Colon (tissue), 2 donors: ENCODE measurements around the gene ANKRD23.
"Not testable (repeated sequence)": the region's sequence is repeated elsewhere in the genome, so short reads cannot be mapped to it uniquely, and the experiment has no call there.

Source experiments
- FAIRE-seq: peaks from 2 replicates; lab custom pipeline; 2012; peaks lifted over from hg19 to GRCh38; lab: Jason Lieb, UNC
- donor health status: control.
- donor health status: control.

ANKRD23 gene

DNA sequence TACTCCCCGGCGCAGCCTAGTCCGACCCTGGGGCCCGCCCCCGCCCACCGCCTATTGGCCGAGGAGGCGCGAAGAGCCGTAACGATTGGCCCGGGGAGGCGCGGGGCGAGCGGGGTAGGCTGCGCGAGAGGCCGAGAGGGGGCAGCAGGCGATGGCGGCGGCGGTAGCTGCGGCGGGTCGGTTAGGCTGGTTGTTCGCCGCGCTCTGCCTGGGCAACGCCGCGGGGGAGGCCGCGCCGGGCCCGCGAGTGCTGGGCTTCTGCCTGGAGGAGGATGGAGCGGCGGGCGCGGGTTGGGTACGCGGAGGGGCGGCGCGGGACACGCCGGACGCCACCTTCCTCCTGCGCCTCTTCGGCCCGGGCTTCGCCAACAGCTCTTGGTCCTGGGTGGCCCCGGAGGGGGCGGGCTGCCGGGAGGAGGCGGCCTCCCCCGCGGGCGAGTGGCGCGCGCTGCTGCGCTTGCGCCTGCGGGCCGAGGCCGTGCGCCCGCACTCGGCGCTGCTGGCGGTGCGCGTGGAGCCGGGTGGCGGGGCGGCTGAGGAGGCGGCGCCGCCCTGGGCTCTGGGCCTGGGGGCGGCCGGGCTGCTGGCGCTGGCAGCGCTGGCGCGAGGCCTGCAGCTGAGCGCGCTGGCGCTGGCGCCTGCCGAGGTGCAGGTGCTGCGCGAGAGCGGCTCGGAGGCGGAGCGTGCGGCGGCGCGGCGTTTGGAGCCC is 27.5 kb downstream of the ANKRD23 start, which contains the start of gene CNNM3:
Gene CNNM3 (plus strand): TSS at position 142 of the 709 bp plus-strand sequence. CDS start 10 bp downstream, at position 152.
- FAIRE-seq, result no peak

DNA sequence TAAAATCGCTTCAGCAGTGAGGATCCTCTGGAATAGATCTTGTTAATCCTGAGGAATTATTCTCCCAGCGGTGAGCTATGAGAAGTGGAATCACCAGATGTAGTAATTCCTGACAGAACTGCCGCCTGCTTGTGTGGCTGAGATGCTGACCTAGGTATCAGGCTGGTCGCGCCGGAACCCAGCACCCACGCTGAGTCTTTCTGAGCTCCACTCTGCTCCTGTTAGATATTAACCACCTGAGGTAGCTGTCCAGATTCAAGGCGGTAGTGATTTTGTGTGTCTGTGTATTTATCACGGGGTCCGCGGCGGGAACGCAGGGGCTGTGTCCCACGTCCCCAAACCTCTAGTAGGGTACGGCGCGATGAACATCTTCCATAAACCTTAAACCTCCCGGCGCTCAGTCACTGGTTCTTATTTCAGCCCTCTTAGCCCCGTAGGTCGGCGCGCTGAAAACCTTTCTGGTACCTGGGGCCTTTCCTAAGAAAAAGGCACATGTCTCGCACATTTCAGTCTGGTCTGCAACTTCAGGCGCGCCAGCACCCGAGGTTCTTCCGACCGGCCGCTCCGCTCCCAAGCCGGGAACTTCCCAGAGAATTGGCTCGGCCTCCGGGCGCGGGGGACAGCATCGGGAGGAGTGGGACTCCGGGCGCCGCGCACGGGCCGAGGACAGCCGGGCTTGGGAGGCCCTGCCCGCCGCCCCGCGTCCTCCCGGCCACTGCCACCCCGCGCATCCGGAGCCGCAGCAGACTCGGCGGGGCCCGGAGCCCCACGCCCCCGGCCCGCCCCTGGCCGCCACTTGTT is 28.3 kb downstream of the ANKRD23 start:
- no peak for FAIRE-seq

DNA sequence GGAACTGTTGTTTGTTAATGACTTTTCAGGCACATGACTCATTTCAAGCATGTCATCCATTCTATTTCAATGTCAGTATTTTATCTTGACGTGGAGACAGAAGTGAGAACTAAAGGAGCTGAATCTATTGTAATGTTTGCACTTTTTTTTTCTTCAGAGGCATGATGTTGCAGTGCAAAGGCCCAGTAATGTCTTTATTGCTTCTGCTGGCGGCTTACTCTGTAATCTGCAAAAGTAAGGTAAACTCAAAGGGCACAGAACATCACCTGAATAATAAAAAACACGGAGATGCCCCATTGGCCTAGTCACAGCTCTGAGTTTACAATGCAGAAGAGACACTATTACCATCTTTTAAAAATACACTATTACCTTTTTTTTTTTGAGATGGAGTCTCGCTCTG is 30.2 kb downstream of the ANKRD23 start:
- FAIRE-seq, result no peak

DNA sequence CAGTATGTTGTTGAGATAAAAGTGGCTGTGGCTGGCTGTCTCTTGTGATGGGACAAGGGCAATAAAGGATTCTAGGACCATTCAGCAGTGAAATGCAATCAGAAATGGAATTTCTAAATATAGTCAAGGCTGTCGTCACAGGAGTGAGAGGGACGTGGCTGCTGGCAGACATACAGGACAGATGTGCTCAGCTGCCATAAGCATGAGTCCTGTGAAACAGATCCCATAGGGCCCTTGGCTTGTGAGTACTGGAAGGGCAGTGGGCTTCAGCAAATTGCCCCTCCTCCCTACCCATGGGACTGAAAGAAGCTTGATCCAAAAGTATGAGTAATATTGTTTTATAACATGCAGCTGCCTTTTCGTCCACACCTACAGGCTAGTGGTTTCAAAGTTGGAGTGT is 31.9 kb downstream of the ANKRD23 start:
- FAIRE-seq, result no peak

DNA sequence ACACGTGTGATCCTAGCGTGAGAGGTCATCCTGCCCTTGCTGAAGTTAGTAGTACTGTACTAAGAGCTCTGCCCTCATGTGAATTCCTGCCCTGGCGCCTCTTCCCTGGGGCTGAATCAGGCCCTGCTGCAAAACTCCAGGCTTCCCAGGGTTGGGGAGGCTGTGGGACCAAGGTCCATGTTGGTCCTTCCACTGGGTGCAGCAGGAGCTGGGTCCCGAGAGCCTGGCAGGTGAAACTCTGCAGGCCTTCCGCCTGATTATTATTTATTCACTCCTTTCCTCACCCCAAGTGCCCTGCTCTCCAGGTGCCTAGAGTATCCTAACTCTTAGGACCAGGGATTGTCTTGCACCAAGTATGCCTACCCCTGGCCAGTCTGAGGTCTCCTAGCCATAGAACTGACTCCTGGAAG is 33.0 kb downstream of the ANKRD23 start:
- FAIRE-seq, result no peak

DNA sequence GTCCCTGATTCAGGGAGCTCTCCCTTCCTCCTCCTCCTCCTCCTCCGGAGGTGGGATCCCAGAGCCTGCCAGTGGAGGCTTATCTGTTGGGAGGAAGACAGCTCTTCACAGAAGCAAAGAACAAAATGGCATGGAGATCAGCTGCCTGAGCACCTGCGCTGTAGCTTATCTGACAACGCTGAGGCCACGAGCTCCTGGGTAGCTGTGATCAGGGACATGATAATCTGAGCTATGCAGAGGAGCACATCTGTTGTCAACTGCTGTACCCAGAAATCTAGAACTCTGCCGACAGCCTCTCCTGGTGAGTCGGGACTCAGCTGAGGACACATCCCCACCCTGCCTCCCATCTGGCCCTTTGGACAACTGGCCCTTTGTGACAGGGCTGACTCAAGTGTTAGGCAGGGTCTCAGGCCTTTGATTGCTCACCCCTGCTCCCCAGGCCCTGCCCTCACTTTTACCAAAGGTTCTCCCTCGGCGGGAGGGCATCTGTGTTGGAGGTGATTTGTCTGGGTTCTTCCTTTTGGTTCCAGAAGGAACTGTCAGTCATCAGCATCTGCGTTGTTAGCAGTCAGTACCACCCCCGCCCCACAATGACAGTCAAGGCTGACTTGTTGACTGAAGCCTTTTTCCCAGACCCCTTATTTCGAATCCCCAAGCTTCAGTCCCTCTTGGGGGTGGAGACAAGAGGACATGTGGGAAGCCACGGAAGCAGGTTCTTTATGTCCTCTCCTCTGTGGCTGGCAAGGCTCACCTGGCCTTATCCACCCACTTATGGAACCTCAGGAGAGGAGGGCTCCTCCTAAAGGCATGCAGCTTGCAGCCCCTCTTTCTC is 33.7 kb downstream of the ANKRD23 start:
- FAIRE-seq, result no peak

DNA sequence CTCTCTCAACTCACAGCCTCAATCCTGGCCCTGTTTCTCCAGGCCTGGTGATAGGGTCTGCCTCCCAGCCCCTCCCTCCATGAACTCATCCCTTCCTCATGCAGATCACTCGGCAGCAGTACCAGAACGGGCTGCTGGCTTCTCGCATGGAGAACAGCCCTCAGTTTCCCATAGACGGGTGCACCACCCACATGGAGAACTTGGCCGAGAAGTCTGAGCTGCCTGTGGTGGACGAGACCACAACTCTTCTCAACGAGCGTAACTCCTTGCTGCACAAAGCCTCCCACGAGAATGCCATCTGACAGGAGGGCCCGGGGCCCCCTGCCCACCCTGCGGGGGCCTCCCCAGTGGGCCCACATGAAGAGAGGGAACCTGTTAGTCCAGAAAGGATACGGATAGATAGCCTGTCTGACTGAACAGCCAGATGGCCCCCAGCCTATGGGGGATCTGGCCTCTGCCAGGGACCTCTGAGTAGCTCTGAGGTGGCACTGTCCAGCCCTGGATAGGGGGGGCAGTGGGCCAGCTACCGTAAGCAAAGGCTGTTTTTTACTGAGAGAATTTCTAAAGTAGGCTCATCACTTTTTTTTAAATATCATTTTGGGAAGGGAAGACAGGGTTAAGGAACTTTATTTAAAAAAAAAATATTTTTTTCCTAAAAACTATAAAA is 34.5 kb downstream of the ANKRD23 start:
- no peak for FAIRE-seq

DNA sequence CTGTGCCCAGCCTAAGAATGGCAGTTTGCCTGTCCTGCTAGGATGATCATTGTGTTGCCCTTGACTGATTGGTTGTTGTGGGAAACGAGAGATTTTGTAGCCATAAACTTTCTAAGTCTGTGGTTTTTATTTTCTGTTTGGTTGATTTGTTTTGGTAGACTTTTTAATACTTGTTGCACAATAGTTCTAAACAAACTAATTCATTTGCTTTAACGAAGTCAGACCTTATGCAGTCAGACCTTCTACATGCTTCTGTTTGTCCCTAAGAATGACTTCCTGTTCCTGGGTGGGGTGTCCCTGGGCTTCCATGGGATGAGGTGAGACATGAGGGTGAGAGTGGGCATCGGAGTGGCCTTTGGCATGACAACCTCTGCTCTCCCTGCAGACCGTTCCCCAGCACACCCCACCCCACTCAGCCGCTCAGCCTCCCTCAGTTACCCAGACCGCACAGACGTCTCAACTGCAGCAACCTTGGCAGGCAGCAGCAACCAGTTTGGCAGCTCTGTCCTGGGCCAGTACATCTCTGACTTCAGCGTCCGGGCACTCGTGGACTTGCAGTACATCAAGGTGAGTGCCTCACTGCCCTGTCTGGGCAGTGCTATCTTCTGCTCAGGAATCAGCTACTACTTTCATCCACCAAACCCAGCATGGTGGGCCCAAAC is 35.5 kb downstream of the ANKRD23 start:
- no peak for FAIRE-seq

DNA sequence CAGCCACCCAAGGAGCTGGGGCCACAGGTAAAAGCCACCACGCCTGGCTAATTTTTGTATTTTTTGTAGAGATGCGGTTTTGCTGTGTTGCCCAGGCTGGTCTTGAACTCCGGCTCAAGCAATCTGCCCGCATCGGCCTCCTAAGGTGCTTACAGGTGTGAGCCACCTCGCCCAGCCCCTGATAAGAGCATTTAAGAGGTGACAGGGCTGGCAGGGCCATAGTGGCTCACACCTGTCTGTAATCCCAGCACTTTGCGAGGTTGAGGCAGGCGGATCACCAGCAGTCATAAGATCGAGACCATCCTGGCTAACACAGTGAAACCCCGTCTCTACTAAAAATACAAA is 36.7 kb downstream of the ANKRD23 start:
- no peak for FAIRE-seq

DNA sequence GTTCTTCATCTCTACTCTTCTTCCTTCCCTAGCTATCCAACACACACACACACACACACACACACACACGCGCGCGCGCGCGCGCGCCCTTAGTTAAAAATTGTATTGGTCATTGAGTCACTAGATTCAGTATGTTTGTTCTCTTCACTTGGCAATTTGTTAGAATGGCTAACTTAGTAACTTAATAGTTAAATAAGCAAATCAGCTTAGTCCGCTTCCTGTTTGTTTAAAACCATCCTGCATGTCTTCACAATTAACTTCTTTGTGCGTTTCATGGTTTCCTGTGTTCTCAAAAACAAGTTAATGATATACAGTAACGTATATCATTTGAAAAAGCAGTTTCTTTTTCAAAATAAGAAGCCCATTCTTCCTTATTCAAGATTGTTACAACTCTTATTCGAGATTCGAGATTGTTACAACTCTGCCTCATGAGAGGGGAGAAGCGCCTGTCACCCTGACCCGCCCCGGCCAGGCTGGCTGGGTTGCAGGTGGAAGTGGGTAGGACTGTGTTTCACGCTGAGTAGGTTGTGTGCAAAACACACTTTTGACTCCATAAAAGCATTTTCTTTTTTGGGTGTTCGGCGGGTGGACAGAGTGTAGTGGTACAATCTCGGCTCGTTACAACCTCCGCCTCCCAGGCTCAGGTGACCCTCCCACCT is 37.2 kb downstream of the ANKRD23 start:
- FAIRE-seq, result no peak

DNA sequence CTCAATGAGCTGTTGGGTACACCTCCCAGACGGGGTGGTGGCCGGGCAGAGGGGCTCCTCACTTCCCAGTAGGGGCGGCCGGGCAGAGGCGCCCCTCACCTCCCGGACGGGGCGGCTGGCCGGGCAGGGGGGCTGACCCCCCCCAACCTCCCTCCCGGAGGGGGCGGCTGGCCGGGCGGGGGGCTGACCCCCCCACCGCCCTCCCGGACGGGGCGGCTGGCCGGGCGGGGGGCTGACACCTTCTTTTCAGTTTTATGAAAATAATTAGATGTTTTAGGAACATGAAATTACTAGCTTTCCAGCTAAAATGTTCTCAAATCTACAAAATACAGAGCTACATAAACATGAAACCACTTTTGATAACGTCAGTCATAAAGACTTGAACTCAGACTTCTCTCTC is 37.9 kb downstream of the ANKRD23 start:
- FAIRE-seq, result not testable (repeated sequence)

DNA sequence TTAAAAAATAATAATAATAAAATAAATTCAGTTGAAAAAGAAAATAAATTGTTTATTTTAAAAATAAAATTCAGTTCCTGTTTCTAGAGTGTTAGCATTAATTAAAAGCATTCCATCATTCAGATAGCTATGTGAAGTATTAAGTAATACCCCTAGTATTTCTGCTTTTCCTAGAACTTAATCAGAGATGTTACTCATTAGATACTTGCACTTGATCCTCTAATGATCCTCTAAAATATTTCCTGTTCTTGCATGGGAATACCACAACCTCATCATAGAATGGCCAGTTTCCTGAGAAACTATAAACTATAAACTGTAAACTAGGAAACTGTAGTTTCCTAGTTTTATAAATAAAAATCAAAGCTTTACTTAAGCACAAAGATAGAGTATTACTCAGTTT is 38.8 kb downstream of the ANKRD23 start:
- no peak for FAIRE-seq

DNA sequence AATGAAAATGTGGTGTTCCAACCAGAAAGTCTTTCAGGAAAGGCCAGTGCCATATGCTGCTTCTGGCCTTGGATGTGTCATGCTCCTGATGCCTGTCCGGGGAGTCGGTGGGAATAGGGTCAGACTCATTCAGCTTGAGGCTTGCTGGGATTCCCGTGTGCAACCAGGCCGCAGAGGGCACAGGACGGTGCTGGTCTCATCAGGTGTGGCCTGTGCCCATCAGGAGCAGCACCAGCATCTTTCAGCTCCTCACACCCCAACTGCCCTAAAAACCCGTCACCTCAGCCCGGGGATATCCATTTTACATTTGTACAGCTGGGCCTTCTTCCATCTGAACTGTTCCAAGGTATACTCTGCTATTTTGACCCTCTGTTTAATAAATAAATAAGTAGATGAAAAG is 41.1 kb downstream of the ANKRD23 start:
- FAIRE-seq, result no peak

DNA sequence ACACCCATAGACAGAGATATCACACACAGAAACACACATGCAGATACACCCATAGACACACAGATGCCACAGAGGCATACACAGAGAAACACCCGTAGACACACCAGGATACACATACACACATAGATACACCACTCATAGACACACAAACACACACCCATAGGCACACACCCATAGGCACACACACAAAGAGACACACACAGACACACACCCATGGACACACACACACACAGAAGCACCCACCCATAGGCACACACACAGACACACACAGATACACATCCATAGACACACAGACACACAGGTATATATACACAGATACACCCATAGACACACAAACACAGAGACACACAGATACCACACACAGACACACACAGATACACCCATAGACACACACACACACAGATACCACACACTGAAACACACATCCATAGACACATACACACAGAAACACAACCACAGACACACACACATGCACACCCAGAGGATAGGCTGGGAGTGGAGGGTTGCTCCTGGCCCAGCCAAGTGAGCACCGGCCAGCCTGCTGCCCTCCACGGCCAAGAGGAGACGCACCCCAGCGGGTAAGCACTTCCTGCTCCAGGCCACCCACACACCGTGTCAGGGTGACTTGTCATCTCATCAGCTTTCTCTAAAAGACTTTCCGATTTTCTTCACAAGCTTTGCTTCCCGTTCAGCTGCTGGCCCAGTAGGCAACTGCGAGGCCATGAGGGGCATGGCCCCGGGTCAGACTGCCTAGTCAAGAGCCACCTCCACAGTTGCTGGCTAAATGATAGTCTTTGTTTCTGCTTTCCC is 41.8 kb downstream of the ANKRD23 start:
- no peak for FAIRE-seq

DNA sequence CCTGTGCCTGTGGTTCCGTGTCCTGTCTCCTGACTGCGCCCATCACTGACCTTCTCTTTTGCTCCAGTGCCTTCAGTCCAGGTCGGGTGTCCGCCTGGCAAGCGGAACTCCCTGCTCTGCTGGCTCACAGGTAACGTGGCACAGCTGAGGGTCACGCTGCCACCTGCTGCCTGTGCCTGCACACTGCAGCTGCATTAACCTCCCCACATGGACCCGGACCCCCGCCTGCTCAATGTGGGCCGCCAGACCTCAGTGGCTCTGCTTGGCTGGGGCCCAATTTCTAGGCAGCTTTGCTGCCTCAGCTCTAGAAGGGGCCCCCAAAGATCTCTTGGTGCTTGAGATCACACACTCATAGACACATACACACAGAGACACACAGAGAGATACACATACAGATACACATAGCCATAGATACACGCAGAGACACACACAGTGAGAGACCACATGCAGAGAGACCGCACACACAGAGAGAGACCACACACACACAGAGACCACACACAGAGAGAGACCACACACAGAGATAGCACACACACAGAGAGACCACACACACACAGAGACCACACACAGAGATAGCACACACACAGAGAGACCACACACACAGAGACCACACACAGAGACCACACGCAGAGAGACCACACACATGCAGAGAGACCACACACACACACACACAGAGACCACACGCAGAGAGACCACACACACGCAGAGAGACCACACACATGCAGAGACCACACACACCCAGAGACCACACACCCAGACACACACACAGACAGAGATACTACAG is 42.6 kb downstream of the ANKRD23 start:
- FAIRE-seq, result no peak

DNA sequence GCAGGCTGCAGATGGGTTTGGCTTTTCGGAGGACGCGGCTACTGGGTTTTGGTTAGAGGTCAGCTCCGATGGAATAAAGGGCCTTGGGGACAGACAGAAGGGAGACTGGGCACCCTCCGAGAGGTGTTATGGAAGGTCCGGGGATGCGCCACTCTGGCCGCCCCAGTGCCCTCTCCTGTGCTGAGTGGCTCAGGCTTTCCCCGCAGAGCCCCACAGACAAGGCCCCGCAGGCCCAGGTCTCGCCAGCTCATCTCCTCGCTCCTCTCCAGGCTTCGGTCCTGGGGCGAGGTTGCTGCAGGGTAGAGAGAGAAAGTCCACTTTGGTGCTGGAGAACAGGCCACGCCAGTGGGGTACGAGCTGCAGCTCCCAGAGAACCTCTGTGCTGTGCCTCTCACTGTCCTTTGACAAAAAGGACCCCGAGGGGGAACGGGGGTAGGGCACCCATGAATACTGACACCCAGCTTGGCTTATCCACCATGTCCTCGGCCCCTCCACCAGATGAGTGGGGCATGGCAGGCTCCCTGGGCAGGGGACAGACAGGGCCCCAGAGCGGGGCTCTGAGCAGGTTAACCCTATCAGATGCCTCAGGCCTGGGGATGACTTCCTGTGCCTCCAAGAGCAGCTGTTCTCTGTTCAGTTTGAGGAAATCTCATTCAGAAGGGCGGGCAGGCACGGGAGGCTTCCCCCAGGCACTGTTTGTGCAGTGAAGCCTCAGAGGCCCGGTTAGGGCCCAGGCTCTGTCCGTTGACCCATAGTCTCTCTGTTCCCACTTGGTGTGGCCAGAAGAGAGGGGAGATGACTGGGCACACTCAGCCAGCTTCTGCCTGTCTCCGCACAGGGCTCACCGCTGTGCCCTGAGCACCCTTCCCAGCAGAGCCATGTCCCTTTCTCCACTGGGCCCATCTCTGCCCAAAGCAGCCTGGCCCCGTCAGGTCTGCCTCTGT is 43.5 kb downstream of the ANKRD23 start:
- no peak for FAIRE-seq

DNA sequence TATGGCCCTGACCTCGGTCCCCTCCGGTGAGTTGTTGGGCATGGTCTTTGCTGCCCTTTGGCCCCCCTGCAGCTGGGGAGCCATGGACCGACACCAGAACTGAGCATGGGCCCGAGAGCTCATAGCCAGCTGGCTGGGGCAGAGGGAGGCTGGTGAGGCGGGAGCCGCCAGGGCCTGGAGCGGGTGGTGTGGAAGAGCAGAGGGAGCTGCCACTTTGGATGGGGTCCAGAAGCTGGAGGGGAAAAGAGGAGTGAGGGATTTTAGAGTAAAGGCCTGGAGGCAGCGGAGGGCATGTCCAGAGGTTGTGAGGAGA is 44.2 kb downstream of the ANKRD23 start:
- no peak for FAIRE-seq
